Measurements from ENCODE around the gene KRT222.

GRCh38 chr17:40606548-40607353 is 58.2 kb downstream of the KRT222 start:
- TF ChIP-seq POLR2A (IDR thresholded peaks at IDR 0.05) (no peak), CTCF (IDR thresholded peaks at IDR 0.05) (no peak)
